ENCODE data around the gene LPAR3. TPM values are rescaled to one million over a fixed set of nuclear protein-coding genes. Genes with fewer than 3 reads are reported as not detected.

The LPAR3 gene
- total RNA-seq, 1 experiment from 2014 or later = 0.13 TPM

DNA sequence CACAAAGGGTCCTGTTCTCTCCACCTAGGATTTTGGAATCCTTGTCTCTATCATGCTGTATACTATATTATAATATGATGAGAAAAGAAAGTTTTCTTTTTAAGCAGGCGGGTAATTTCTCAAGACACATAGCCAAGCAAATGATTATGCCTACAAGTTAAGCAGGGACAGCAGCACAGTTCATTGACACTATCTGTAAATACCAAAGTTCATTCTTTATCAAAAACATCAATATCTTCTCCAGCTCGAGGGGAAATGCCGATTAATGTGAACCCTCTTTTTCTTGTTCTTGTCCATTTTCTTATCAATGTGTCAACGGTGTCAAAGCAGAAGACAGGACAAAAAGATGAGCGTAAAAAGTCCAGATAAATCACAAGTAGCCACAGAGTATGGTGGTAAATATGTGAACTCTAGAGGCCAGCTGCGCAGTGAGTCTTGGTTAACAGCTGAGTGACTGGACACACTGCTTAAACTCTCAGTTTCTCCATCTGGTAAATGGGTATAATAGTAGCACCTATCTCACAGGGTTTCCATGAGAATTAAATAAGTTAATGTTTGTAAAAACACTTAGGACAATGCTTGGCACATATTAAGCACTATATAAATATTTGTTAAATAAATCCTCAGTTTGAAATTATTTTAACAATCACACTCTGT lies 30.9 kb downstream of the LPAR3 start:
- no peaks in the 10 kb centered on the region for H3K9me3 ChIP-seq (ENCODE audit: low read depth, low read length, poor library complexity, severe bottlenecking)
- no peaks in the 10 kb centered on the region for H3K27me3 ChIP-seq (replicated peaks; ENCODE audit: insufficient read depth, low read depth, low read length, poor library complexity)
- DNase-seq (ENCODE audit: low spot score) = no peak
- no TSS peak for BruUV-seq (replicated peaks)
- ChIA-PET POLR2A (ENCODE audit: low non-redundant PET) (interaction anchor here (0.7 kb wide), 1 partner anchor 393 kb away, joined by 4 read pairs; no protein-coding TSS in a partner anchor), CTCF (no interaction called here)
- H3K4me1 ChIP-seq (ENCODE audit: insufficient read depth, low read length, poor library complexity, severe bottlenecking) = no peaks in the 10 kb centered on the region
- intact Hi-C loops (cut with micrococcal nuclease; ENCODE audit: unreplicated experiment) = no loop called here
- no peak overlapping the region for H3K27ac ChIP-seq (ENCODE audit: low read depth, low read length, poor library complexity, severe bottlenecking)
- H3K36me3 ChIP-seq (ENCODE audit: insufficient read depth, low read length, poor library complexity, severe bottlenecking) = no peaks in the 10 kb centered on the region
- TF ChIP-seq, protein P1, sequence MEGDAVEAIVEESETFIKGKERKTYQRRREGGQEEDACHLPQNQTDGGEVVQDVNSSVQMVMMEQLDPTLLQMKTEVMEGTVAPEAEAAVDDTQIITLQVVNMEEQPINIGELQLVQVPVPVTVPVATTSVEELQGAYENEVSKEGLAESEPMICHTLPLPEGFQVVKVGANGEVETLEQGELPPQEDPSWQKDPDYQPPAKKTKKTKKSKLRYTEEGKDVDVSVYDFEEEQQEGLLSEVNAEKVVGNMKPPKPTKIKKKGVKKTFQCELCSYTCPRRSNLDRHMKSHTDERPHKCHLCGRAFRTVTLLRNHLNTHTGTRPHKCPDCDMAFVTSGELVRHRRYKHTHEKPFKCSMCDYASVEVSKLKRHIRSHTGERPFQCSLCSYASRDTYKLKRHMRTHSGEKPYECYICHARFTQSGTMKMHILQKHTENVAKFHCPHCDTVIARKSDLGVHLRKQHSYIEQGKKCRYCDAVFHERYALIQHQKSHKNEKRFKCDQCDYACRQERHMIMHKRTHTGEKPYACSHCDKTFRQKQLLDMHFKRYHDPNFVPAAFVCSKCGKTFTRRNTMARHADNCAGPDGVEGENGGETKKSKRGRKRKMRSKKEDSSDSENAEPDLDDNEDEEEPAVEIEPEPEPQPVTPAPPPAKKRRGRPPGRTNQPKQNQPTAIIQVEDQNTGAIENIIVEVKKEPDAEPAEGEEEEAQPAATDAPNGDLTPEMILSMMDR (conservative IDR thresholded peaks at IDR 0.05; ENCODE audit: low read depth, low read length) = no peak
- no peak for TF ChIP-seq EZH2 (IDR thresholded peaks at IDR 0.05; ENCODE audit: borderline replicate concordance, low read depth, low read length, poor library complexity, severe bottlenecking)
- no peak overlapping the region for H3K4me3 ChIP-seq (ENCODE audit: low read depth, low read length, poor library complexity, severe bottlenecking)

DNA sequence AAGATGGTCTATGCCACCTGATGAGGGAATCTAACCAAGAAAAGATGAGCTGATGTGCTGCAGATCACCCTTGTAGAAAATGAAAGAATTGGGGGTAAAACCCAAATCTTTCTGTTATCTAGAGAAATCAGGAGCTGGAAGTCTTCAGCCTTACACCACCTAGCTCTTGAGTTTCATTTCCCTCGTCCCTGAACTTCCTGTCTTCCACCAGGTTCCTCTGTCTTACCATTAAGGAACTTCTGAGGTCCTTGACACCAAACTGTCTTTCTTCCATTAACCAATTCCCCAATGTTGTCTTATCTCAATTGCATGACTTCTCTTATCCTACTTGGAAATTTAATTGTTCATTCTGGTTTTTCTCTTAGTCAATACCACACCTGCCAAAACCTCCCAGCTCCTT lies 31.5 kb downstream of the LPAR3 start:
- ChIA-PET CTCF (no interaction called here), POLR2A (ENCODE audit: low non-redundant PET) (interaction anchor here (0.7 kb wide), 1 partner anchor 394 kb away, joined by 4 read pairs; no protein-coding TSS in a partner anchor)
- Histone ChIP-seq H3K27ac (ENCODE audit: low read depth, low read length, poor library complexity, severe bottlenecking) (no peak overlapping the region), H3K9me3 (ENCODE audit: low read depth, low read length, poor library complexity, severe bottlenecking) (no peaks in the 10 kb centered on the region), H3K4me1 (ENCODE audit: insufficient read depth, low read length, poor library complexity, severe bottlenecking) (no peaks in the 10 kb centered on the region), H3K36me3 (ENCODE audit: insufficient read depth, low read length, poor library complexity, severe bottlenecking) (no peaks in the 10 kb centered on the region), H3K4me3 (ENCODE audit: low read depth, low read length, poor library complexity, severe bottlenecking) (no peak overlapping the region), H3K27me3 (replicated peaks; ENCODE audit: insufficient read depth, low read depth, low read length, poor library complexity) (no peaks in the 10 kb centered on the region)
- BruUV-seq (replicated peaks) = no TSS peak
- no peak for DNase-seq (ENCODE audit: low spot score)
- intact Hi-C loops (cut with micrococcal nuclease; ENCODE audit: unreplicated experiment) = no loop called here
- TF ChIP-seq EZH2 (IDR thresholded peaks at IDR 0.05; ENCODE audit: borderline replicate concordance, low read depth, low read length, poor library complexity, severe bottlenecking) = no peak
- TF ChIP-seq, protein P1 (conservative IDR thresholded peaks at IDR 0.05; ENCODE audit: low read depth, low read length) = no peak

DNA sequence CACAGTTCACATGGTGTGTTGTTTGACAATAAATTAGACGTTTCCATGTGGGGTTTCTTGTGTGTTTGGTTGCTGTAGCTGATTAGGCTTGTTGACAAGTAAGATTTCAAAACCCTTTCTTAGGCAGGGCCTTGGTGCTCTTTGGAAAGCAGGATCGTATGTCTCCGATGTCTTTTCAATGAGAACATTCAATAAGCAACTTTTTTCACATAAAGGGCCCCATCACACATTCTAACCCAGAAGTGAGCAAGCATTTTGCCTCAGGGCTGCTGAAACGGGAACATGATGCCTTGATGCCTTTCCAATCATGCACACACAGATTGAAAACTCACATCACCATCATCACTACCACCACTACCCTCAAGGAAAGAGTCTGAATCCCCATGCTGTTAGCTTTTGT lies 33.1 kb downstream of the LPAR3 start:
- Histone ChIP-seq H3K27ac (ENCODE audit: low read depth, low read length, poor library complexity, severe bottlenecking) (no peak overlapping the region), H3K36me3 (ENCODE audit: insufficient read depth, low read length, poor library complexity, severe bottlenecking) (no peaks in the 10 kb centered on the region), H3K4me3 (ENCODE audit: low read depth, low read length, poor library complexity, severe bottlenecking) (no peak overlapping the region), H3K9me3 (ENCODE audit: low read depth, low read length, poor library complexity, severe bottlenecking) (no peaks in the 10 kb centered on the region), H3K27me3 (replicated peaks; ENCODE audit: insufficient read depth, low read depth, low read length, poor library complexity) (no peaks in the 10 kb centered on the region), H3K4me1 (ENCODE audit: insufficient read depth, low read length, poor library complexity, severe bottlenecking) (no peaks in the 10 kb centered on the region)
- TF ChIP-seq, protein P1 (conservative IDR thresholded peaks at IDR 0.05; ENCODE audit: low read depth, low read length) = no peak
- no peak for TF ChIP-seq EZH2 (IDR thresholded peaks at IDR 0.05; ENCODE audit: borderline replicate concordance, low read depth, low read length, poor library complexity, severe bottlenecking)
- no TSS peak for BruUV-seq (replicated peaks)
- POLR2A ChIA-PET (ENCODE audit: low non-redundant PET) = no interaction called here
- intact Hi-C loops (cut with micrococcal nuclease; ENCODE audit: unreplicated experiment) = no loop called here
- DNase-seq (ENCODE audit: low spot score) = no peak
- CTCF ChIA-PET = no interaction called here

Measured in A673 (cell line).